Peyer's patch (tissue), 4 donors: ENCODE data around the gene AGAP1.

ENCODE experiments used
- POLR2A ChIP-seq, 2 donors: fragments of 450-650 bp; IDR thresholded peaks; one replicate each; pipeline ENCODE4 v1.5.1; 2017; ENCODE audit warnings: antibody characterized with exemption in 2 of 2, mild to moderate bottlenecking in 2 of 2, moderate library complexity in 2 of 2
- TF ChIP-seq, protein P1 (sequence below), 6 experiments: fragments of 450-650 bp in 4 of 6; fragments of 200-600 bp in 2 of 6; sonication (generic) in 1 of 6; IDR thresholded peaks; one replicate each; pipeline ENCODE4 v1.5.1; 2017 to 2019; ENCODE audit warnings: antibody characterized with exemption in 6 of 6, mild to moderate bottlenecking in 3 of 6, moderate library complexity in 1 of 6

- TF ChIP-seq, protein P1, sequence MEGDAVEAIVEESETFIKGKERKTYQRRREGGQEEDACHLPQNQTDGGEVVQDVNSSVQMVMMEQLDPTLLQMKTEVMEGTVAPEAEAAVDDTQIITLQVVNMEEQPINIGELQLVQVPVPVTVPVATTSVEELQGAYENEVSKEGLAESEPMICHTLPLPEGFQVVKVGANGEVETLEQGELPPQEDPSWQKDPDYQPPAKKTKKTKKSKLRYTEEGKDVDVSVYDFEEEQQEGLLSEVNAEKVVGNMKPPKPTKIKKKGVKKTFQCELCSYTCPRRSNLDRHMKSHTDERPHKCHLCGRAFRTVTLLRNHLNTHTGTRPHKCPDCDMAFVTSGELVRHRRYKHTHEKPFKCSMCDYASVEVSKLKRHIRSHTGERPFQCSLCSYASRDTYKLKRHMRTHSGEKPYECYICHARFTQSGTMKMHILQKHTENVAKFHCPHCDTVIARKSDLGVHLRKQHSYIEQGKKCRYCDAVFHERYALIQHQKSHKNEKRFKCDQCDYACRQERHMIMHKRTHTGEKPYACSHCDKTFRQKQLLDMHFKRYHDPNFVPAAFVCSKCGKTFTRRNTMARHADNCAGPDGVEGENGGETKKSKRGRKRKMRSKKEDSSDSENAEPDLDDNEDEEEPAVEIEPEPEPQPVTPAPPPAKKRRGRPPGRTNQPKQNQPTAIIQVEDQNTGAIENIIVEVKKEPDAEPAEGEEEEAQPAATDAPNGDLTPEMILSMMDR (IDR thresholded peaks at IDR 0.05), result no peak
- TF ChIP-seq POLR2A (IDR thresholded peaks at IDR 0.05), result no peak
Observed at GRCh38 chr2:236089271-236090026, 595.6 kb downstream of the AGAP1 start.
